Psoas muscle (tissue), 8 donors: ENCODE data around the gene SLC7A6OS. TPM values are rescaled to one million over a fixed set of nuclear protein-coding genes. Genes with fewer than 3 reads are reported as not detected.

Experiments
- ATAC-seq, 4 donors: fragments of 200-7000 bp; cut with Tn5 transposase; one replicate each; pipeline ENCODE4 v1.9.1; 2020; ENCODE audit warnings: moderate library complexity in 3 of 4, mild to moderate bottlenecking in 2 of 4
- DNase-seq, 2 donors: peaks; one replicate each; pipeline ENCODE4 v3.0.0-alpha.2; 2020
- H3K27ac ChIP-seq: fragments of 200-600 bp; one replicate; pipeline ENCODE4 v1.8.0; 2022
- H3K27me3 ChIP-seq, 3 donors: fragments of 200-600 bp in 1 of 3; one replicate each; pipeline versions ENCODE4 v1.6.1 to v1.8.0; 2013 to 2022; ENCODE audit warnings: low read length in 2 of 3, mild to moderate bottlenecking in 2 of 3, moderate library complexity in 1 of 3; ENCODE audit not compliant: insufficient read depth in 3 of 3
- H3K36me3 ChIP-seq, 2 donors: fragments of 200-600 bp in 1 of 2; one replicate each; pipeline versions ENCODE4 v1.6.1 to v1.8.0; 2013 to 2022; ENCODE audit warnings: low read depth in 1 of 2, mild to moderate bottlenecking in 1 of 2, moderate library complexity in 1 of 2; ENCODE audit not compliant: insufficient read depth in 1 of 2
- H3K4me1 ChIP-seq: fragments of 200-600 bp; one replicate; pipeline ENCODE4 v1.8.0; 2022
- H3K4me3 ChIP-seq: fragments of 200-600 bp; one replicate; pipeline ENCODE4 v1.8.0; 2022; ENCODE audit warnings: mild to moderate bottlenecking
- H3K9me3 ChIP-seq: fragments of 200-600 bp; one replicate; pipeline ENCODE4 v1.8.0; 2022
- CTCF ChIP-seq: fragments of 200-600 bp; IDR thresholded peaks from one replicate; pipeline ENCODE4 v1.8.0; 2022; ENCODE audit warnings: antibody characterized with exemption
- WGBS, 3 donors: extraction: QIAGEN DNeasy Blood & Tissue Kit; methylation state at CpG; one replicate each; pipeline versions ENCODE4 v1.1.6 to v1.1.7; 2013; 5-methylcytosine and 5-hydroxymethylcytosine counted together
- intact Hi-C, 2 donors: fragments of 100-400 bp; cut with DNase I; formaldehyde crosslinking; loops; one replicate each; pipeline versions ENCODE4 v1.11.0 to v1.14.2; 2022
- polyA plus RNA-seq, 3 donors: library from polyadenylated mRNA; stranded (reverse); fragments of 200-250 nt; gene quantifications; one replicate each; pipeline ENCODE4 v1.2.3, GENCODE V29; 2013
- total RNA-seq, 4 donors: library from RNA; stranded (reverse); fragmentation: NEBNext Ultra II Directional in 2 of 4; extraction: Animal tissue kit (Norgen Biotek cat#: 25700) in 2 of 4; gene quantifications; one replicate each; pipeline versions ENCODE4 v1.2.1 to v1.2.4, GENCODE V29; 2021 to 2023
- donor health status: healthy with polysubstance abuse.
- donor health status: DM: no; HTN: no; CAD: no; lungs with moderate emphysema.
- donor health status: Bipolar disorder and iron deficiency.
- donor health status: healthy.
- donor health status: DM: yes; HTN: yes; CAD: no.
- donor health status: DM: no; HTN: no; CAD: no.
- donor health status: DM: no; HTN: no; CAD: no.
- donor health status: DM: yes; HTN: yes; CAD: no.

SLC7A6OS gene
- total and polyA plus RNA-seq, 7 donors = 5.8 to 16.3 (median 9.5) TPM

GRCh38 chr16:68283346-68283745 lies 27.4 kb downstream of the SLC7A6OS start:
- Histone ChIP-seq H3K4me3 (peak overlapping the region; percentile 41), H3K27me3 (no peaks in the 10 kb centered on the region), H3K27ac (peak overlapping the region; percentile 91), H3K4me1 (peaks cover 93% of the 10 kb centered on the region), H3K9me3 (no peaks in the 10 kb centered on the region), H3K36me3 (peaks cover 0 to 82% of the 10 kb centered on the region in 2 donors)
- DNase-seq (no peak), ATAC-seq (no peak)
- intact Hi-C loops = no loop called here
- no peak for TF ChIP-seq CTCF
- 57 to 77% (median 65%) methylated on average over 5 of the region's 5 CpGs for WGBS, 3 donors

DNA sequence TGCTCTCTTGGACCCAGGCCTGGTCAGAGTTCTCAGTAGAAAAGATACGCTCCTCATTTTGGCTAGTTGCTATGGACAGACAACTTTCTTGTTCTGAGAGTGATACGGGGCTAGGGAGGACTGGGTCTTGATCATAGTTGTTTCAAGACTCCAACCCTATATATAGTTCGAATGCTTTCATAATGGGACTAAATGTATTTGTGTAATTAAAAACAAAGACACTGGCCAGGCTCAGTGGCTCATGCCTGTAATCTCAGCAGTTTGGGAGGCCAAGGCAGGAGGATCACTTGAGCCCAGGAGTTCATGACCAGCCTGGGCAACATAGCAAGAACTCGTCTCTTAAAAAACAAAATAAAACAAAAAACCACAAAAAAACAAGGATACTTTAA lies 28.7 kb downstream of the SLC7A6OS start:
- TF ChIP-seq CTCF = no peak
- Histone ChIP-seq H3K4me3 (no peak overlapping the region), H3K27ac (peak overlapping the region; percentile 91), H3K9me3 (no peaks in the 10 kb centered on the region), H3K4me1 (peaks cover 84% of the 10 kb centered on the region), H3K36me3 (peaks cover 0 to 80% of the 10 kb centered on the region in 2 donors), H3K27me3 (no peaks in the 10 kb centered on the region)
- intact Hi-C loops = no loop called here
- WGBS, 3 donors = 70 to 94% (median 88%) methylated on average over 4 of the region's 4 CpGs
- ATAC-seq (peak in 1 of 4 donors; percentile 1), DNase-seq (no peak)

- no peak for DNase-seq
- H3K4me1 ChIP-seq = peaks cover 84% of the 10 kb centered on the region
- peaks cover 0 to 78% of the 10 kb centered on the region in 2 donors for H3K36me3 ChIP-seq
- no peaks in the 10 kb centered on the region for H3K27me3 ChIP-seq
- TF ChIP-seq CTCF = no peak
- peak in 2 of 4 donors; percentile 9 to 21 for ATAC-seq
- intact Hi-C loops = no loop called here
- peak overlapping the region; percentile 91 for H3K27ac ChIP-seq
- no peaks in the 10 kb centered on the region for H3K9me3 ChIP-seq
- peak overlapping the region; percentile 15 for H3K4me3 ChIP-seq
- 80 to 88% (median 85%) methylated on average over 4 of the region's 4 CpGs for WGBS, 3 donors
Observed at GRCh38 chr16:68281368-68282063, 29.2 kb downstream of the SLC7A6OS start.

- ATAC-seq = peak in 1 of 4 donors; percentile 16
- H3K4me3 ChIP-seq = no peak overlapping the region
- H3K4me1 ChIP-seq = peaks cover 82% of the 10 kb centered on the region
- H3K36me3 ChIP-seq = peaks cover 0 to 74% of the 10 kb centered on the region in 2 donors
- H3K27ac ChIP-seq = peak overlapping the region; percentile 91
- WGBS, 3 donors = 68 to 91% (median 86%) methylated on average over 13 of the region's 13 CpGs
- intact Hi-C loops = no loop called here
- TF ChIP-seq CTCF = no peak
- H3K9me3 ChIP-seq = no peaks in the 10 kb centered on the region
- no peaks in the 10 kb centered on the region for H3K27me3 ChIP-seq
- DNase-seq = no peak
Observed at GRCh38 chr16:68279726-68280558, 30.8 kb downstream of the SLC7A6OS start.
